GM12801 (cell line): ENCODE results near the gene NEDD4.

ENCODE experiments used
- CTCF ChIP-seq: IDR thresholded peaks from one replicate; pipeline ENCODE4 v1.5.1; 2011; ENCODE audit warnings: control low read depth; ENCODE audit not compliant: insufficient read length; ENCODE audit errors: extremely low read depth

NEDD4 gene

GRCh38 chr15:55863911-55864310, 129.5 kb downstream of the NEDD4 start:
- no peak for TF ChIP-seq CTCF

GRCh38 chr15:55861115-55861514, 132.3 kb downstream of the NEDD4 start:
- TF ChIP-seq CTCF = no peak

- TF ChIP-seq CTCF = no peak
Measured at GRCh38 chr15:55860468-55860867, 132.9 kb downstream of the NEDD4 start.

- TF ChIP-seq CTCF = no peak
Measured at GRCh38 chr15:55859681-55860080, 133.7 kb downstream of the NEDD4 start.

GRCh38 chr15:55858661-55859060, 134.8 kb downstream of the NEDD4 start:
- TF ChIP-seq CTCF = no peak

- no peak for TF ChIP-seq CTCF
Measured at GRCh38 chr15:55856506-55857164, 136.8 kb downstream of the NEDD4 start.

- TF ChIP-seq CTCF = no peak
Measured at GRCh38 chr15:55853134-55853533, 140.3 kb downstream of the NEDD4 start.
